ENCODE data around the gene SIT1. TPM values are rescaled to one million over a fixed set of nuclear protein-coding genes. Genes with fewer than 3 reads are reported as not detected.

SIT1 gene
- total RNA-seq, 1 donor from 2014 or later = not detected

DNA sequence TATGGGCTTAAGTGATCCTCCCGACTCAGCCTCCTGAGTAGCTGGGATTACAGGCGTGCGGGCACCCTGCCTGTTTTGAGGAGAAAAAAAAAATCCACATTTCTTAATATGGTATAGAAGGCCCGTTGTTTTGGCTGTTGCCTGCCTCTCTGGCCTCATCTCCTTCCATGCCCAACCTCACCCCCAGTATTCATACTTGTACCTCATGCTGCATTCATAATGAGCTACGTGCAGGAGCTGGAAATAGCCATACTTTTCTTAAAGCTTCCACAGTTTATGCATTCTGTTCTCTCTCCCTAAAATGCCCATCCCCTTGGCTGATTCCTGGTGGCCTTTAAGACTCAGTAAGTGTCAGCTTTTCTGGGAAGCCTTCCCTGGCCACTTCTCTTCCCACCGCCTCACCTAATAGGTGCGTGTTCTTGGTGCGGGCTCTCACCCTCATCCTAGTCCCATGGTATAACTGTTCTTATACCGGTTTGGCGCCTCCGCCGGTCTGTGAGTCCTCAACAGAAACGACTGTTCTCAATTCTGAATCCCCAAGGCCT, 41.1 kb upstream of the SIT1 start:
- no peak for DNase-seq (ENCODE audit: low read depth)
- TF ChIP-seq, protein P1, sequence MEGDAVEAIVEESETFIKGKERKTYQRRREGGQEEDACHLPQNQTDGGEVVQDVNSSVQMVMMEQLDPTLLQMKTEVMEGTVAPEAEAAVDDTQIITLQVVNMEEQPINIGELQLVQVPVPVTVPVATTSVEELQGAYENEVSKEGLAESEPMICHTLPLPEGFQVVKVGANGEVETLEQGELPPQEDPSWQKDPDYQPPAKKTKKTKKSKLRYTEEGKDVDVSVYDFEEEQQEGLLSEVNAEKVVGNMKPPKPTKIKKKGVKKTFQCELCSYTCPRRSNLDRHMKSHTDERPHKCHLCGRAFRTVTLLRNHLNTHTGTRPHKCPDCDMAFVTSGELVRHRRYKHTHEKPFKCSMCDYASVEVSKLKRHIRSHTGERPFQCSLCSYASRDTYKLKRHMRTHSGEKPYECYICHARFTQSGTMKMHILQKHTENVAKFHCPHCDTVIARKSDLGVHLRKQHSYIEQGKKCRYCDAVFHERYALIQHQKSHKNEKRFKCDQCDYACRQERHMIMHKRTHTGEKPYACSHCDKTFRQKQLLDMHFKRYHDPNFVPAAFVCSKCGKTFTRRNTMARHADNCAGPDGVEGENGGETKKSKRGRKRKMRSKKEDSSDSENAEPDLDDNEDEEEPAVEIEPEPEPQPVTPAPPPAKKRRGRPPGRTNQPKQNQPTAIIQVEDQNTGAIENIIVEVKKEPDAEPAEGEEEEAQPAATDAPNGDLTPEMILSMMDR (conservative IDR thresholded peaks at IDR 0.05; ENCODE audit: low read depth, low read length) = no peak
- H3K4me3 ChIP-seq (ENCODE audit: low read depth, low read length) = no peak overlapping the region

DNA sequence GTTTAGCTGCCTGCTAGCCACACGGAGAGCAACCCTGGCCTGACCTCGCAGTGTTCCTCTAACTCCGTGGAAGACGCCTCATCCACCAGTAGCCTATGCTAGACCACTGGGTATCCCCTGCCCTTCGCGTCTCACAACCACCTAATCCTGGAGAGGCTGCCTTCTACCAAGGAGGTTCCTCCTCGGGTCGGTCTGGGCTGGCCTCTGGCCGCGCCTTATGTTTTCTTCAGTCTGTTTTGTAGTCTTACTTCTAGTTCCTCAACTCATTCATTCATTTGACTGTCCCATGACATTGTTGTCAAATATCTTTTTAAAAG, 40.6 kb upstream of the SIT1 start:
- TF ChIP-seq, protein P1 (conservative IDR thresholded peaks at IDR 0.05; ENCODE audit: low read depth, low read length) = no peak
- H3K4me3 ChIP-seq (ENCODE audit: low read depth, low read length) = peak overlapping the region; percentile 78
- no peak for DNase-seq (ENCODE audit: low read depth)

DNA sequence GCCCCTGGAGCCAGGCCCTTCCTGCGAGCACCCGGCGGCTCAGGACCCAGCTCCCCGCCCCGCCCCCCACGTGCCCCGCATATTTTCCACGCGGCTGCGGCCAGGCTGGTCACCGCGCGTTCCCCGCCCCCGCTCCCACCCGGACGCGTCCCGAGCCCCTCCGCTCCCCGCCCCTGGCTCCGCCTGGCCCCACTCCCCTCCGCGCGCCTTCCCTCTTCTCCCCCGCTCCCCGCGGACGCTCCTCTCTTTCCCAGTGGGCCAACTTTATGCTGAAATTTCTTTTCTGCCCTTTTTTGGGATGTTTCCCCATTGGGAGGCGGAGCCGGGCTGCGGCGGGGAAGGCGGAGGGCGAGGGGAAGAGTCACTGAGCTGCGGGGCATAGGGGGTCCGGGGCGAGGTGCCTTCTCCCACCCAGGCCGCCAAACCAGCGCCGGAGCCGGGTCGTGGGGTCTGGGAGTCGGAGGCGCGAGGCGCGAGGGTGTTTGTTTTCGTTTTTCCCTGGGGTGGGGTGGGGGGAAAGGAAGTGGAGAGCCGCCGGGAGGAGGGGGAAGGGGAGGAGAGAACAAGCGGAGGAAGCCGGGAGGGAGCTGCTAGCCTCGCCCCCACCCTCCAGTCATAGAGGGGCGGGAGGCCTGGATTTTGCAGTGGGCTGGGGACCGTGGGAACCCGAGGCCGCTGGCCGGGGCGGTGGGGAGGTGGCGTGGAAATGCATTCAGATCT, 40.0 kb upstream of the SIT1 start:
- H3K4me3 ChIP-seq (ENCODE audit: low read depth, low read length) = peak overlapping the region; percentile 78
- TF ChIP-seq, protein P1 (conservative IDR thresholded peaks at IDR 0.05; ENCODE audit: low read depth, low read length) = no peak
- no peak for DNase-seq (ENCODE audit: low read depth)

DNA sequence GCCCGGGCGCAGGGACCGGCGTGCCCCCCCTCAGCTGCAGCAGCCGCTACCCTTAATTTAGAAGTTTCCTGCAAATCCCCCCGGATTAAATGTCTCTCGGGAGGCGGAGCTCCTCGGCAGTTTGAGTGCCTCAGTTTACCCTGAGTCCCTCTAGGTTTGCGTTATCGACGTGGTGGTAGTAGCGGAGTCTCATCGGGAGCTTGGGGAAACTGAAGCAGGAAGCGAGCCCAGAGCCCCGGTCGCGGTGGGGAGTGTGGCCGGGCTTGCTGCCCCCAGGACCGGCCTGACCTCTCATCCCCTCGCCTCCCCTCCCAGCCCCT, 39.5 kb upstream of the SIT1 start:
- DNase-seq (ENCODE audit: low read depth) = no peak
- TF ChIP-seq, protein P1 (conservative IDR thresholded peaks at IDR 0.05; ENCODE audit: low read depth, low read length) = no peak
- peak overlapping the region; percentile 78 for H3K4me3 ChIP-seq (ENCODE audit: low read depth, low read length)

DNA sequence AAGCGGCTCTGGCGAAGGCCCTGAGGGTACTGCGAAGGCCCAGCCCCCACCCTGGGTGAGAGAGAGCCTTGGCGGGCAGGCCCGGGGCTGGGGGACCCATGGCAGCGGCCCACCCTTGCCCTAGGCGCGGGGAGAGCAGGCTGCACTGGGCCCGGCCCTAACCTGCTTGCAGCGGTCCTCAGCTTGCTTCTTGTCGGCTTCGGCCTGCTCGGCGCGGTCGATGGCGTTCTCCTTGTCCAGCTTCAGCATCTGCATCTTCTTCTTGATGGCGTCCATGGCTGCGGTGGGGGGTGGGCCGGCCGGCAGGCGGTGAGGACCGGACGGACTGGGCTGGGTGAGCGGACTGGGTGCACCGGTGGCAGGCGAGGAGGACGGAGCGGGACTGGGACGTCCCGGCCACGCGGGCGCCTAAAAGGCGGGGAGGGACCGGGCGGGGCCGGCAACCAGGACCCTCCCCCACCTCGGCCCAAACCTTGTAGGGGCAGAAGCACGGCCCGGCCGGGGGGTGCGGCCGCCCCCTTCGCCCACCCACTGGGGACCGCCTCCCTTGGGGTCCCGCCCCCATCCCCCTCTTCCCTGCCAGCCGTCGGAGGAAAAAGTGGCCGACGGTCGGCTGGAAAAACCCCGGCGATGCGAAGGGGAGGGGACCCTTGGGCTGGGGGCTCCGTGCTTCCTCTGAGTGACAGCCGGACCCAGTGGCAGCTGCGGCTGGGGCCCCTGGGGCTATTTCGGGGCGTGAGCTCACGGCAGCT, 39.0 kb upstream of the SIT1 start, which contains the start of gene TPM2:
TSS of gene TPM2 (minus strand) at position 384 of the 752 bp plus-strand sequence. CDS start at position 276, 108 bp downstream.
- TF ChIP-seq, protein P1 (conservative IDR thresholded peaks at IDR 0.05; ENCODE audit: low read depth, low read length) = no peak
- peak within 1 kb of the TSS; percentile 78 for H3K4me3 ChIP-seq (ENCODE audit: low read depth, low read length)
- no peak for DNase-seq (ENCODE audit: low read depth)

DNA sequence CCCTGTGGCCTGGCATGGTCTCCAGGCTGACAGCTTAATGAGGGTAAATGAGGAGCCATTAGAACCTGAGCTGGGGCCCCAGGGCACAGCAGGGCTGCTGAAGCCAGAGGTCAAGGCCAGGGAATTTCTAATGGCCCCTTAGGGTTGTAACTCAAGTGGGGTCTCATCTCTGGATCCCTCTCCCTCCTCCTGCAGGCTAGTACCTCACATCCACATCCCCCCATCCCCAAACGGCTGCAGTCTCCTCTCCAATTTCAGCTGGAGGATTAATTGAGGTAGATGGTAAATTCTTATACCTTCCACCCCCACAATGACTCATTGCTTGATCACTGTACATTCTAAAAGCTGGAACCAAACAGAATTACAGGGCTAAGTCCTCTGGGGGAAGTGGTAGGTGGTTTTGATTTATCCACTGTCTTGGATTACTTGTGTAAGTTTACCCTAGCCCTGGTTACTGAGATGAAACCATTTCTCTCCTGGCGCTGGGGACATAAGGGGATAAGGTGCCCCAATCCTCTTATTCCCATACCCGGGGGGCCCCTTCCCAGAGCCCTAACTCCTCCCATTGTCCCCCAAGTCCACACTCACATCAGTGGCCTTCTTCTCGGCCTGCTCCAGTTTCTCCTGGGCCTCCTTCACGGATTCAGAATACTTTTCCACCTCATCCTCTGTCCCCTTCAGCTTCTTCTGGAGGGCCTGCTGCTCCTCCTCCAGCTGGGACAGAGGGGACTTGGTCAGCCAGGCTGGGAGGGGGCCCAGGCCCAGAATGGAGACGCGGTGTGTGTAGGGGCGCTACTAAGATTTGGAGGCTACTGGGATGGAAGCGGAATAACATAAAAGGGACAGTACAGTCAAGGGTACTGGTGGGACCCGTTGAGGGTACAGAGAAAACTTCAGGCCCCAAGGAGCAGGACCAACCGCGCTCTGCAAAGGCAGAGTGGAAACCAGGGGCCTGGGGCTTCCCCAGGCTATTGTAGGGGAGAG, 38.1 kb upstream of the SIT1 start:
- peak overlapping the region; percentile 78 for H3K4me3 ChIP-seq (ENCODE audit: low read depth, low read length)
- TF ChIP-seq, protein P1 (conservative IDR thresholded peaks at IDR 0.05; ENCODE audit: low read depth, low read length) = no peak
- peak; percentile 48 for DNase-seq (ENCODE audit: low read depth)
